RWPE2 (cell line): ENCODE results near the gene MRPL16.

Source experiments
- ATAC-seq: fragments of 200-7000 bp; cut with Tn5 transposase; 3 replicates; pipeline ENCODE4 v1.9.1; 2021; ENCODE audit warnings: low read depth
- DNase-seq: peaks from one replicate; pipeline ENCODE4 v3.0.0-alpha.2; 2020; ENCODE audit warnings: low spot score
- H3K27ac ChIP-seq: fragments of 450-650 bp; 2 replicates; pipeline ENCODE4 v1.5.1; 2017; ENCODE audit warnings: mild to moderate bottlenecking; ENCODE audit not compliant: poor library complexity, severe bottlenecking
- H3K27me3 ChIP-seq: fragments of 250-450 bp; sonication (Bioruptor Pico); 2 replicates; pipeline ENCODE4 v1.5.1; 2021; ENCODE audit warnings: mild to moderate bottlenecking, moderate library complexity; ENCODE audit not compliant: insufficient read depth, poor library complexity, severe bottlenecking
- H3K36me3 ChIP-seq: fragments of 250-450 bp; sonication (Bioruptor Pico); 2 replicates; pipeline ENCODE4 v1.5.1; 2020; ENCODE audit warnings: low read depth, mild to moderate bottlenecking, moderate library complexity
- H3K4me1 ChIP-seq: fragments of 250-450 bp; sonication (Bioruptor Pico); 2 replicates; pipeline ENCODE4 v1.5.1; 2021; ENCODE audit warnings: mild to moderate bottlenecking, moderate library complexity; ENCODE audit not compliant: insufficient read depth, poor library complexity, severe bottlenecking
- H3K4me3 ChIP-seq: fragments of 250-450 bp; sonication (Bioruptor Pico); 2 replicates; pipeline ENCODE4 v1.5.1; 2021; ENCODE audit warnings: mild to moderate bottlenecking, moderate library complexity; ENCODE audit not compliant: severe bottlenecking
- H3K9me3 ChIP-seq: fragments of 250-450 bp; sonication (Bioruptor Pico); 2 replicates; pipeline ENCODE4 v1.5.1; 2021; ENCODE audit warnings: mild to moderate bottlenecking, moderate library complexity; ENCODE audit not compliant: severe bottlenecking
- TF ChIP-seq, protein P1 (sequence below): fragments of 450-650 bp; IDR thresholded peaks from one replicate; pipeline ENCODE4 v1.5.1; 2017; ENCODE audit warnings: mild to moderate bottlenecking, moderate library complexity; ENCODE audit not compliant: poor library complexity, severe bottlenecking

The MRPL16 gene

DNA sequence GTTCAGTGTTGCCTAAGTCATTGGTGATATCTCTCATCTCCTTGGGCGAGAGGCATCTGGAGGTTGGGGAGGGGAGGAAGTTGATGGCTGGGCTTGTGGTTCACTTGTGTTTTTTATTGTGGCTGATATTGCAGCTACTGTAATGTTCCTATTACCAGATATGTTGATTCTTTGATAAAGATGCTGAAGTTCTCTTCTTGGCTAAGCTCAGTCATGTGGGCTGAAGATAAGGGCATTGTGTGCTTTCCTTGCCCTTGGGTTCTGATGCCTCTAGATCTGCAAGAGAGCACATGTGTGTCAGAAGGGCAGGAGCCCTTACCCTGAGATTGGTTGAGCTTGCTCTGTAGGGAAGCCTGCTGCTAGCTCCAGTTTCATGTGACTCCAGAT lies 43.4 kb downstream of the MRPL16 start:
- no peak for DNase-seq
- no peak overlapping the region for H3K4me3 ChIP-seq
- no peak for ATAC-seq
- H3K36me3 ChIP-seq, result no peaks in the 10 kb centered on the region
- no peaks in the 10 kb centered on the region for H3K27me3 ChIP-seq
- no peaks in the 10 kb centered on the region for H3K9me3 ChIP-seq
- H3K4me1 ChIP-seq, result no peaks in the 10 kb centered on the region
- no peak overlapping the region for H3K27ac ChIP-seq
- TF ChIP-seq, protein P1, sequence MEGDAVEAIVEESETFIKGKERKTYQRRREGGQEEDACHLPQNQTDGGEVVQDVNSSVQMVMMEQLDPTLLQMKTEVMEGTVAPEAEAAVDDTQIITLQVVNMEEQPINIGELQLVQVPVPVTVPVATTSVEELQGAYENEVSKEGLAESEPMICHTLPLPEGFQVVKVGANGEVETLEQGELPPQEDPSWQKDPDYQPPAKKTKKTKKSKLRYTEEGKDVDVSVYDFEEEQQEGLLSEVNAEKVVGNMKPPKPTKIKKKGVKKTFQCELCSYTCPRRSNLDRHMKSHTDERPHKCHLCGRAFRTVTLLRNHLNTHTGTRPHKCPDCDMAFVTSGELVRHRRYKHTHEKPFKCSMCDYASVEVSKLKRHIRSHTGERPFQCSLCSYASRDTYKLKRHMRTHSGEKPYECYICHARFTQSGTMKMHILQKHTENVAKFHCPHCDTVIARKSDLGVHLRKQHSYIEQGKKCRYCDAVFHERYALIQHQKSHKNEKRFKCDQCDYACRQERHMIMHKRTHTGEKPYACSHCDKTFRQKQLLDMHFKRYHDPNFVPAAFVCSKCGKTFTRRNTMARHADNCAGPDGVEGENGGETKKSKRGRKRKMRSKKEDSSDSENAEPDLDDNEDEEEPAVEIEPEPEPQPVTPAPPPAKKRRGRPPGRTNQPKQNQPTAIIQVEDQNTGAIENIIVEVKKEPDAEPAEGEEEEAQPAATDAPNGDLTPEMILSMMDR, result no peak

GRCh38 chr11:59766542-59767224 lies 43.9 kb downstream of the MRPL16 start:
- Histone ChIP-seq H3K4me3 (no peak overlapping the region), H3K9me3 (no peaks in the 10 kb centered on the region), H3K4me1 (no peaks in the 10 kb centered on the region), H3K27me3 (no peaks in the 10 kb centered on the region), H3K36me3 (no peaks in the 10 kb centered on the region), H3K27ac (no peak overlapping the region)
- DNase-seq, result no peak
- TF ChIP-seq, protein P1, result no peak
- no peak for ATAC-seq

- DNase-seq, result no peak
- H3K4me1 ChIP-seq, result no peaks in the 10 kb centered on the region
- H3K27me3 ChIP-seq, result no peaks in the 10 kb centered on the region
- 0 out of 2 replicates have a peak, but pooled peaks cover 4% of the 10 kb centered on the region for H3K36me3 ChIP-seq
- ATAC-seq, result no peak
- H3K27ac ChIP-seq, result no peak overlapping the region
- TF ChIP-seq, protein P1, result no peak
- H3K4me3 ChIP-seq, result no peak overlapping the region
- no peaks in the 10 kb centered on the region for H3K9me3 ChIP-seq
Measured at GRCh38 chr11:59765068-59765735, 45.4 kb downstream of the MRPL16 start.

GRCh38 chr11:59761993-59762392 lies 48.6 kb downstream of the MRPL16 start:
- Histone ChIP-seq H3K36me3 (0 out of 2 replicates have a peak, but pooled peaks cover 12% of the 10 kb centered on the region), H3K4me3 (no peak overlapping the region), H3K27ac (no peak overlapping the region), H3K4me1 (peaks cover 6% of the 10 kb centered on the region), H3K27me3 (no peaks in the 10 kb centered on the region), H3K9me3 (no peaks in the 10 kb centered on the region)
- TF ChIP-seq, protein P1, result no peak
- no peak for ATAC-seq
- no peak for DNase-seq

- 0 out of 2 replicates have a peak, but pooled peaks cover 12% of the 10 kb centered on the region for H3K36me3 ChIP-seq
- H3K4me1 ChIP-seq, result peaks cover 16% of the 10 kb centered on the region
- no peak for DNase-seq
- H3K4me3 ChIP-seq, result no peak overlapping the region
- ATAC-seq, result no peak
- no peaks in the 10 kb centered on the region for H3K9me3 ChIP-seq
- TF ChIP-seq, protein P1, result no peak
- no peaks in the 10 kb centered on the region for H3K27me3 ChIP-seq
- no peak overlapping the region for H3K27ac ChIP-seq
Measured at GRCh38 chr11:59760771-59761170, 49.8 kb downstream of the MRPL16 start.
